OCI-LY7 (cell line): ENCODE data around the gene DENND2A. TPM values are rescaled to one million over a fixed set of nuclear protein-coding genes. Genes with fewer than 3 reads are reported as not detected.

Source experiments
- BruUV-seq: library from RNA; stranded (reverse); fragments of 400-500 nt; replicated peaks from 2 replicates; lab custom pipeline; 2021; lab: Mats Ljungman, UMichigan
- CTCF ChIA-PET: fragments of 300-600 bp; sonication (Branson Sonifier 250); formaldehyde crosslinking; loops from one replicate; lab custom pipeline; 2022; ENCODE audit warnings: antibody characterized with exemption; ENCODE audit not compliant: unreplicated experiment; lab: Charles Lee
- POLR2A ChIA-PET: fragments of 300-600 bp; sonication (Branson Sonifier 250); formaldehyde crosslinking; loops from one replicate; lab custom pipeline; 2022; ENCODE audit warnings: antibody characterized with exemption; lab: Charles Lee
- DNase-seq: peaks from one replicate; pipeline ENCODE4 v3.0.0-alpha.2; 2015; ENCODE audit warnings: low spot score
- H2AFZ ChIP-seq: fragments of 200-600 bp; sonication (generic), shearing (Covaris generic); 2 replicates; pipeline ENCODE4 v1.6.1; 2014; ENCODE audit warnings: mild to moderate bottlenecking, antibody characterized with exemption, low read length, moderate library complexity
- H3K27ac ChIP-seq: fragments of 200-600 bp; sonication (generic); 2 replicates; pipeline ENCODE4 v1.5.1; 2014; ENCODE audit warnings: mixed run types, low read depth, mild to moderate bottlenecking, moderate library complexity, low read length, inconsistent platforms; ENCODE audit not compliant: poor library complexity, severe bottlenecking
- H3K36me3 ChIP-seq: fragments of 200-600 bp; sonication (generic); 2 replicates; pipeline ENCODE4 v1.6.1; 2014; ENCODE audit warnings: mild to moderate bottlenecking, antibody characterized with exemption, low read length, moderate library complexity, mixed read lengths; ENCODE audit not compliant: insufficient read depth
- H3K4me1 ChIP-seq: fragments of 200-600 bp; sonication (generic); 2 replicates; pipeline ENCODE4 v1.5.1; 2014; ENCODE audit warnings: mild to moderate bottlenecking, low read length; ENCODE audit not compliant: insufficient read depth, poor library complexity, severe bottlenecking
- H3K4me2 ChIP-seq: fragments of 200-600 bp; sonication (generic); 2 replicates; pipeline ENCODE4 v1.6.1; 2014; ENCODE audit warnings: mild to moderate bottlenecking, low read length
- H3K4me3 ChIP-seq: fragments of 200-600 bp; sonication (generic); 2 replicates; pipeline ENCODE4 v1.5.1; 2014; ENCODE audit warnings: mild to moderate bottlenecking, low read depth, low read length; ENCODE audit not compliant: poor library complexity, severe bottlenecking
- H3K79me2 ChIP-seq: fragments of 200-600 bp; sonication (generic); 2 replicates; pipeline ENCODE4 v1.6.1; 2016; ENCODE audit warnings: low read depth, mild to moderate bottlenecking, low read length, moderate library complexity, mixed read lengths; ENCODE audit not compliant: insufficient read depth
- H3K9me2 ChIP-seq: fragments of 200-600 bp; sonication (generic); 2 replicates; pipeline ENCODE4 v1.6.1; 2016; ENCODE audit warnings: mild to moderate bottlenecking, low read length, mixed read lengths; ENCODE audit not compliant: insufficient read depth
- H3K9me3 ChIP-seq: fragments of 200-600 bp; sonication (generic); 2 replicates; pipeline ENCODE4 v1.6.1; 2014; ENCODE audit warnings: mild to moderate bottlenecking, mixed run types, low read length, mixed read lengths
- H4K20me1 ChIP-seq: fragments of 200-600 bp; sonication (generic); 2 replicates; pipeline ENCODE4 v1.6.1; 2014; ENCODE audit warnings: mild to moderate bottlenecking, antibody characterized with exemption, low read length, moderate library complexity, mixed read lengths; ENCODE audit not compliant: insufficient read depth
- CTCF ChIP-seq: fragments of 200-600 bp; sonication (generic); conservative IDR thresholded peaks from 2 replicates; pipeline ENCODE4 v1.5.1; 2014; ENCODE audit warnings: mild to moderate bottlenecking, antibody characterized with exemption, low read length, moderate library complexity, mixed read lengths
- EZH2phosphoT487 ChIP-seq: fragments of 200-600 bp; sonication (generic); IDR thresholded peaks from 2 replicates; pipeline ENCODE4 v1.6.1; 2018; ENCODE audit warnings: low read depth, borderline replicate concordance, mild to moderate bottlenecking, mixed run types, antibody characterized with exemption, low read length, moderate library complexity, mixed read lengths
- intact Hi-C: fragments of 100-400 bp; cut with micrococcal nuclease; formaldehyde crosslinking; loops from one replicate; pipeline ENCODE4 v1.10.0; 2022; ENCODE audit not compliant: unreplicated experiment
- total RNA-seq, 2 experiments: library from RNA; depleted of rRNA in 1 of 2; stranded (reverse); fragments of >200 nt in 1 of 2; shearing (Covaris generic) in 1 of 2; gene quantifications; 2 replicates each; pipeline ENCODE4 v1.2.3, GENCODE V29; 2014 to 2022

DENND2A gene
- total RNA-seq, 2 experiments from 2014 or later: 0.13 to 0.35 TPM

- ChIA-PET CTCF (no interaction called here), POLR2A (interaction anchor here (0.6 to 1.0 kb wide), 2 partner anchors 15 to 84 kb away, joined by 3 to 5 read pairs; no protein-coding TSS in a partner anchor)
- DNase-seq: no peak
- H3K79me2 ChIP-seq: no peaks in the 10 kb centered on the region
- BruUV-seq: no TSS peak
- H3K27ac ChIP-seq: no peak overlapping the region
- intact Hi-C loops: no loop called here
- H3K36me3 ChIP-seq: no peaks in the 10 kb centered on the region
- no peaks in the 10 kb centered on the region for H3K9me2 ChIP-seq
- H2AFZ ChIP-seq: no peak overlapping the region
- TF ChIP-seq EZH2phosphoT487 (no peak), CTCF (no peak)
- peaks cover 4% of the 10 kb centered on the region for H3K4me1 ChIP-seq
- no peak overlapping the region for H3K4me3 ChIP-seq
- no peaks in the 10 kb centered on the region for H3K9me3 ChIP-seq
- H4K20me1 ChIP-seq: no peaks in the 10 kb centered on the region
- peak overlapping the region; percentile 10; the same call in 1 of the 2 replicates for H3K4me2 ChIP-seq
Observed at GRCh38 chr7:140591180-140591902, 49.3 kb downstream of the DENND2A start.

GRCh38 chr7:140587243-140587642 is 53.4 kb downstream of the DENND2A start:
- Histone ChIP-seq H3K9me2 (no peaks in the 10 kb centered on the region), H4K20me1 (no peaks in the 10 kb centered on the region), H3K4me2 (no peak overlapping the region), H3K79me2 (no peaks in the 10 kb centered on the region), H2AFZ (no peak overlapping the region), H3K9me3 (no peaks in the 10 kb centered on the region), H3K27ac (no peak overlapping the region), H3K4me3 (no peak overlapping the region), H3K36me3 (no peaks in the 10 kb centered on the region), H3K4me1 (peaks cover 4% of the 10 kb centered on the region)
- DNase-seq: no peak
- no peak for TF ChIP-seq CTCF
- no peak for TF ChIP-seq EZH2phosphoT487
- CTCF ChIA-PET: no interaction called here
- POLR2A ChIA-PET: no interaction called here
- BruUV-seq: no TSS peak
- intact Hi-C loops: no loop called here

GRCh38 chr7:140586516-140586915 is 54.1 kb downstream of the DENND2A start:
- intact Hi-C loops: no loop called here
- Histone ChIP-seq H3K9me3 (no peaks in the 10 kb centered on the region), H3K4me1 (peaks cover 4% of the 10 kb centered on the region), H3K79me2 (no peaks in the 10 kb centered on the region), H4K20me1 (no peaks in the 10 kb centered on the region), H3K4me3 (no peak overlapping the region), H2AFZ (no peak overlapping the region), H3K27ac (no peak overlapping the region), H3K9me2 (no peaks in the 10 kb centered on the region), H3K36me3 (no peaks in the 10 kb centered on the region), H3K4me2 (no peak overlapping the region)
- ChIA-PET CTCF (no interaction called here), POLR2A (interaction anchor here (0.6 kb wide), 1 partner anchor 433 kb away, joined by 3 read pairs; no protein-coding TSS in a partner anchor)
- BruUV-seq: no TSS peak
- no peak for DNase-seq
- TF ChIP-seq EZH2phosphoT487 (no peak), CTCF (no peak)
